K562 (cell line): Measurements from ENCODE around the gene NPY4R.
"Not testable (repeated sequence)": the region's sequence is repeated elsewhere in the genome, so short reads cannot be mapped to it uniquely, and the experiment has no call there.

ENCODE experiments used
- DIDO1 ChIP-seq: fragments of 450-650 bp; IDR thresholded peaks from 2 replicates; pipeline ENCODE4 v1.6.1; 2016; ENCODE audit warnings: low read depth, missing biosample characterization, missing genetic modification characterization
- HDAC3 ChIP-seq: fragments of 450-650 bp; IDR thresholded peaks from 2 replicates; pipeline ENCODE4 v1.6.1; 2018; ENCODE audit warnings: borderline replicate concordance, mild to moderate bottlenecking, moderate library complexity; ENCODE audit not compliant: partially characterized antibody
- MBD1 ChIP-seq: fragments of 250-450 bp; sonication (Bioruptor Pico); IDR thresholded peaks from 2 replicates; pipeline ENCODE4 v1.8.0; 2022; ENCODE audit warnings: inconsistent platforms
- NFIC ChIP-seq: fragments of 450-650 bp; IDR thresholded peaks from 2 replicates; pipeline ENCODE4 v1.6.1; 2017; ENCODE audit warnings: mild to moderate bottlenecking, inconsistent platforms
- SP2 ChIP-seq: IDR thresholded peaks from 2 replicates; pipeline ENCODE4 v1.6.1; 2011; ENCODE audit warnings: mild to moderate bottlenecking, low read depth, low read length, moderate library complexity; ENCODE audit not compliant: poor library complexity, severe bottlenecking; ENCODE audit errors: extremely low read depth
- ZBTB49 ChIP-seq: sonication (generic); formaldehyde crosslinking; IDR thresholded peaks from 2 replicates; pipeline ENCODE4 v1.8.0; 2022; ENCODE audit warnings: missing genetic modification reagents, mild to moderate bottlenecking, borderline replicate concordance
- ZNF639 ChIP-seq, 2 experiments: fragments of 200-800 bp in 1 of 2; sonication (Bioruptor generic) in 1 of 2; sonication (generic) in 1 of 2; formaldehyde crosslinking in 1 of 2; IDR thresholded peaks in 1 of 2; conservative IDR thresholded peaks in 1 of 2; 2 replicates each; pipeline versions ENCODE4 v1.5.0 to v1.6.1; 2016 to 2020; ENCODE audit warnings: missing compliant biosample characterization in 1 of 2, missing genetic modification characterization in 1 of 2, missing genetic modification reagents in 1 of 2
- ZNF830 ChIP-seq: fragments of 250-450 bp; sonication (Bioruptor Pico); IDR thresholded peaks from 2 replicates; pipeline ENCODE4 v1.5.0; 2021; ENCODE audit warnings: mild to moderate bottlenecking

- not testable (repeated sequence) for TF ChIP-seq ZNF830 (CRISPR knock-in tag); HDAC3; NFIC; ZBTB49; ZNF639 (CRISPR knock-in tag; conservative IDR thresholded peaks at IDR 0.05 in 1 of 2, IDR thresholded peaks at IDR 0.05 in 1 of 2); DIDO1 (tag); SP2; MBD1
Observed at GRCh38 chr10:46473758-46474157, 8.0 kb upstream of the NPY4R start.
